Measurements from ENCODE around the gene SERPINA9.
"Not testable (repeated sequence)": the region's sequence is repeated elsewhere in the genome, so short reads cannot be mapped to it uniquely, and the experiment has no call there.

SERPINA9 gene

DNA sequence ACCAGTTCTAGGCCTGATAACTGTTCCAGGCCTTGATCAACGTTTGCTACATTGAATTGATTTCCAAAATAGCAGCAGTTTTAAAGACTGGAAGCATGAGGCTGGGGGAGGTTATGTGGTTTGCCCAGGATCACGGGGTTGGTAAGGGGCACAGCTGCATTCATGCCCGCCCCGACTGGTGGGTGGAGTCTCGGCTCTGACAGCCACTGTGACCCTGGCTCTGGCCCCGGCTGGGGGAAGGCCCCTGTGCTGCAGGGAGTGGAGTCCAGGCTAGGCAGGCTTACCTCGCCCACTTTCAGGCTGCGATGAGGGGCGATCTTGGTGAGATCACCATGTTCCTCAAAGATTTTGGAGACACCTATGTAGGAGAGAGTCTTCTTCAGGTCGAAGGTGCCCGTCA lies 13.3 kb upstream of the SERPINA9 start:
- Histone ChIP-seq H3K27ac (no peak overlapping the region), H3K4me3 (no peak overlapping the region)

DNA sequence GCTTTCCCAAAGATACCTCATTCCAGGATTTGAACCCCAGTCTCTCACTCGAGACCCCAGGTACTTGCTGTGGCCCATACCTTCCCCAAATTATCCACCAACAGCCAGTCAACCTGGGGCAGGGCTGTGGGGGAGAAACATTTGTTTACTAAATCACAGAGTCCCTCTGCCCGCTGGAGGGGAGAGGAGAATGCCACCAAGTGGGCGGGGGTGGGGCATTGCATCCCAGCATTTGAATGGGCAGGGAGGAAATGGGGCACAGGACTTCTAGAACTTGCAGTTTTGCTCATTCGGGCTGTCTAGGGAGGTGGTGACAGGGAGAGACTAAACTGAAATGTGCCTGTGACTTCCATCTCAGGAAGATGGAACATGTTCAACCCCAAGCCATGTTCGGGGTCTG lies 10.9 kb upstream of the SERPINA9 start:
- no peak overlapping the region for H3K4me3 ChIP-seq
- no peak overlapping the region for H3K27ac ChIP-seq

DNA sequence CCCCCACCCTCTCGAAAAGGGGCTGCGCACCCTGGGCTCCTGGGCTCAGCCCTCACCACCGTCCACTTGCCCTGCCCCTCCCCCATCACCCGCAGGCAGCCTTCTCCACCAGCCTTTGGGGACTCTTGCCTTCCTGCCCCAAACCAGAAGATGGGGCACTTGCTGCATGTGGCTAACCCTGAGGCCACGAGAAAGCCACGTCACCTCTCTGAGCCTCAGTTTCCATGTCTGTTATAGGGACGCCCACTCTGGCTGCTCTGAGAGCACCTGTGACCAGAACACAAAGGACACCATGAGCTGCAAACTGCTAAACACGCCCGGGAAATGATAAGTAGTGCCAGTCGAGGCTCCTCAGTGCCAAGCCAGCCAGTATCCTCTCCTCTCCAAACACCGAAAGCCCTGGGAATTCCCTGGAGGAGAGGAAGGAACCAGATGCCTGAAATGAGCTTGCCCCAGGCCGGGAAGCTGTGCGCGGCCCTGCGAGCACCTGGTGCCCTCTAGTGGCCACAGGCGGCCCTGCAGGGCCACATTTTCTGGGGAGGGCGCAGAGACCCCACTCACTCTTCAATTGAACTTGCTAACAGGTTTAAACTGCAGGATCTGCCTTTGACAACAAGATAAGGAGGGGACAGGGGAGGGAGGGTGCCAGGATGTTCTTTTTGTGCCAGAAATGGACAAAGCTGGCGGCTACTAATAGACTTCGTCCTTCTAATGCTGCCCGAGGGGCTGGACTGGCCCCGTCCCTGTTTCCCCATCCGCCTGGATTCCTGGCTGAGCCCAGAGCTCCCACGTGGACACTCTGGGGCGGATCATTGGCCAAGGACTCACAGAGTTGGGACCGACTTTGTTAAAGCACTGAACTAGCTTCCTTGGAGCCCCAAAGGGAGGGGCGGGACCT lies 10.2 kb upstream of the SERPINA9 start:
- Histone ChIP-seq H3K27ac (peak overlapping the region in 2 of 21 experiments; percentile 10 to 20), H3K4me3 (no peak overlapping the region)

DNA sequence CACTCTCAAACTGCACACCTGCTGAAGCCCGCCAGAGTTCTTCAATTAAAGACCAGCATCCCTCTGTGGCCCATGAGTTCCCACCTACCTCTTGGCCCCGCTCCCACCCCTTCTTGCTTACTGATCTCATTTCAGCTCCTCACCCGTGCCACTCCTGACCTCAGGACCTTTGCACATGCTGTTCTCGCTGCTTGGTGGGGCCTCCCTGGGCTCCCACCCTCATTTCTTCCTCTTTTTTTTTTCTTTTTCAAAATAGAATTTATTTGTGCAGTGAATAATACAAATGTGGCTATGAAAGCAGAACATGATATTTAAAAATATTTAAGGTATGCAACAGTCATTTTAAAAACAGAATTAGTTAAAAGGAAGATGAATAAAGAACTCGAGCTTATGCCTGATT lies 8.5 kb upstream of the SERPINA9 start:
- H3K27ac ChIP-seq = peak overlapping the region in 1 of 21 experiments; percentile 37
- no peak overlapping the region for H3K4me3 ChIP-seq

DNA sequence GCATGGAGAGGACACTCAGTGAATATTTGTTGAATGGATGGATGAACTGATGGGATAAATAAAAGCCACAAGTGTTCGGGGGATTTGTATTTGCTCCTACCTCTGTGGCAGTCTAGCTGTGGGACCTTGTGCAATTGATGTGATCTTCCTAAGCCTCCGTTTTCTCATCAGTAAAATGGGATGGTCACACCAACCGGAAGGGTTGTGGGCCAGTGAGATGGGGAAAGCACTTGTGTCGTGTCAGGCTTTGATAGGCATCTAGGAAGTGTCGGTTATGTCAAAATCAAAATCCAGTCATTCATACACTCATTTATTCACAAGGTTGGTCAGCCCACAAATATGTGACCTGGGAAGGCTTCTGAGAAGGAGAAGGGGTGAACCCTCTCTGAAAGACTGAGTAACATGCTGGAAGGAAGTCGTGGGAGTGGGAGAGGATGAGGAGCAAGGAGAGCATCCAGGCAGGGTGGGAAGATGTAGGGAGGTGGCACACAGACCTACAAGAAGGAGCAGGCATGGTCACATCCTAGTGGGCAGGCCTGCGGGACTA lies 7.8 kb upstream of the SERPINA9 start:
- Histone ChIP-seq H3K27ac (peak overlapping the region in 1 of 21 experiments; percentile 36), H3K4me3 (no peak overlapping the region)

DNA sequence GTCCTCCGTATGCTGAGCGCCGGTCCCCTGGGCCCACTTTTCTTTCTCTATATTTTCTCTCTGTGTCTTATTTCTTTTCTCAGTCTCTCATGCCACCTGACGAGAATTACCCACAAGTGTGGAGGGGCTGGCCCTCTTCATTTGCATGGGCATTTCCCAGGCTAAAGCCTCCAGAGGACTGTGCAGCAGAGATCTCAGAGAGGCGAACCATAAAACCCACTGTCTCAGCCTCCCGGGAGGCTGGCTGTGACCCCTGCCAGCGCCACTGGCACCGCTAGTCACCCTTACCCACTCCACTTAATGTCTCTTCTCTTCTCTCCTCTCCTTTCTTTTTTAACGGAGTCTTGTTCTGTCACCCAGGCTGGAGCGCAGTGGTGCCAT lies 7.1 kb upstream of the SERPINA9 start:
- no peak overlapping the region for H3K4me3 ChIP-seq
- peak overlapping the region in 1 of 21 experiments; percentile 36 for H3K27ac ChIP-seq

DNA sequence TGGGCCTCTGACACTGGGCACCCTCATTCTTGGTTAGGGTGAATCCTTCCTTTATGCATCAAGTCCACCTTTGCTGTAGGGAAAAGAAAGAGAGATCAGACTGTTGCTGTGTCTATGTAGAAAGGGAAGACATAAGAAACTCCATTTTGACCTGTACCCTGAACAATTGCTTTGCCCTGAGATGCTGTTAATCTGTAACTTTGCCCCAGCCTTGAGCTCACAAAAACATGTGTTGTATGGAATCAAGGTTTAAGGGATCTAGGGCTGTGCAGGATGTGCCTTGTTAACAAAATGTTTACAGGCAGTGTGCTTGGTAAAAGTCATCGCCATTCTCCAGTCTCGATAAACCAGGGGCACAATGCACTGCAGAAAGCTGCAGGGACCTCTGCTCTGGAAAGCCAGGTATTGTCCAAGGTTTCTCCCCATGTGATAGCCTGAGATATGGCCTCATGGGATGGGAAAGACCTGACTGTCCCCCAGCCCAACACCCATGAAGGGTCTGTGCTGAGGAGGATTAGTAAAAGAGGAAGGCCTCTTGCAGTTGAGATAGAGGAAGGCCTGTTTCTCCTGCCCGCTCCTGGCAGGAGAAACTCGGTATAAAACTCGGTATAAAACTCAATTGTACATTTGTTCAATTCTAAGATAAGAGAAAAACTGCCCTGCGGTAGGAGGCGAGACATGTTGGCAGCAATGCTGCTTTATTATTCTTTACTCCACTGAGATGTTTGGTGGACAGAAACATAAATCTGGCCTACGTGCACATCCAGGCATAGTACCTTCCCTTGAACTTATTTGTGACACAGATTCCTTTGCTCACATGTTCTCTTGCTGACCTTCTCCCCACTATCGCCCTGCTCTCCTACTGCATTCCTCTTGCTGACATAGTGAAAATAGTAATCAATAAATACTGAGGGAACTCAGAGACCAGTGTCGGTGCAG lies 6.4 kb upstream of the SERPINA9 start:
- H3K27ac ChIP-seq, H3K4me3 ChIP-seq: not testable (repeated sequence)

DNA sequence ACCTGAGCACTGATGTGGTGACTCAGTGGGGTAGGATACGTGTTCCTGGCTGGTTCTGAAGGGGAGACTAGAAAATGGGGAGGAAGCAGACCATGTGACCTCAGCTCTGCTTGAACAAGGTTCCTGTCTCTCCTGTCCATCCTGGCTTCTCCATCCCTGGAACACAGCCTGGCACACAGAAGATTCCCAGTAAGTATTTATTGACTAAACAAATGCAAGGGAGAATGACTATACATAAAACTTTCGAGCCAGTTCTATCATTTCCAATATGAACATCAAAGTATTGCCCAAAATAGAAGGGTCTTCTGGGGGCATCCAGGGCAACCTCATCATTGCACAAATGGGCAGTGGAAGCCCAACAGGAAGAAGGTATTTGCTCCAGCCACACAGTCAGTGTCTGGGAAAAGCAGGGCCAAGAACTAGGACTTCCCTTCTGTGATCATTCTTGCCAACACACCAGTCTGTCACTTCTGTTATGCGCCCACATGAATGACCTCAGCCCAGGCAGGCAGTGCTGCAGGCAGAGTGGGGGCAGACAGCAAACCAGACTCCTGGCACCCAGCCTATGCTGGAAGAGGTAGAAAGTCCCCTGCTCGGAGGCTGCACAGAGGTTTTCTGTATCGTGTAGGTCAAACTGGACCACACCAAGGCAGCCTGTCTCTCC lies 5.6 kb upstream of the SERPINA9 start:
- Histone ChIP-seq H3K27ac (peak overlapping the region in 1 of 21 experiments; percentile 68), H3K4me3 (no peak overlapping the region)

DNA sequence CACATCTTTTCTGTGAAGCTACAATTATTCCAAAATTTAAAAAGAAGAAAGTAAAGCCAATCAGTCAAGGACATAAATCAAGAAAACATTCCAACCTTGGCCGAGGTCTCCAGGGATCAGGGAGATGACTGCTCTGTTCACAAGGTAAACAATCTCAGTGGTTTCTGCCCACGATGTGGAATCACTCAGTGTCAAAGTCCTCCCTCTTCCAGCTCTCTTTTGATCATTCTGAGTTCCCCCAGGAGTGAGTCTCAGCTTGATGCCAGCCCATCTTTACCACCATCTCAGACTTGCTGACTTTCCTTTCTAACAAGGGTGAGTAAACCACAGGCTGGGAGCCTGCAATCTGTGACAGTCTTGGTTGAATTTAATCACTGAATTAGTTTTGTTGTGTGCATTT lies 4.8 kb upstream of the SERPINA9 start:
- Histone ChIP-seq H3K4me3 (no peak overlapping the region), H3K27ac (peak overlapping the region in 1 of 21 experiments; percentile 68)

DNA sequence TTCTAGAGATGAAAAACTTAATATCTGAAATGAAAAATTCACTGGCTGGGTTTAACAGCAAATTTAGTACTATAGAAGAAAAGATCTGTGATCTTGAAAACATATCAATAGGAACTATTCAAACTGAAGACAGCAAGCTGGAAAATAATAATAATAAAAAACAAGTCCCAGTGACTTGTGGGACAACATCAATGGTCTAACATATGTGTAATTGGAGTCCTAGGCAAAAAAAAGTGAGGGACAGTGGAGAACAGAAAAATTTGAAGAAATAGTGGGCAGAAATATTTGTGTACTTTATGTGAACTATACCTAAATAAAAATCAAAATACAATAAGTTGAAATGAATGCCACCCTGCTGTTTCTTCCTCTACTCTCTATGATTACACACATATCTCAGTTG lies 2.4 kb upstream of the SERPINA9 start:
- Histone ChIP-seq H3K4me3 (no peak overlapping the region), H3K27ac (peak overlapping the region in 1 of 21 experiments; percentile 34)

DNA sequence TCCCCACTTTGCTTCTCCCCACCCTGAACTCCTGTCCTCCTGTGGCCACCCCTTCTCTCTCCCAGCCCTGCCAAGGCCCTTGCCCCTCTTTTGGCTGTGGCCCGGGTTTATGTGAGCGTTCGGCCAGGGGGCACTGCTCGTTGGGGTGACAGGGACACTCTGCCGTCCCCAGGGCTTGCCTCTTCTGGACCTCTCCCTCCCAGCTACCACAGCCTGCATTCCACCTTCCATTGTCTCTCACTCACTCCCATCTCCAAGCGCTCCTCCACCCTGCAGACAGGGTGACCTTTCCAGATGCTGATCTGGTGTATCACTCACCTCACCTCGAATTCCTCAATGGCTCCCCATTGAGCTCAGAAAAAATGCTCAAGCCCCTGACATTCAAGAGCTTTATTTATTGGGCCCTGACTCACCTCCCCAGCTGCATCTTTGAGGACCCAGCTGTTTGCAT lies 1.4 kb downstream of the SERPINA9 start:
- H3K27ac ChIP-seq = peak overlapping the region in 2 of 21 experiments; percentile 30 to 72
- no peak overlapping the region for H3K4me3 ChIP-seq

DNA sequence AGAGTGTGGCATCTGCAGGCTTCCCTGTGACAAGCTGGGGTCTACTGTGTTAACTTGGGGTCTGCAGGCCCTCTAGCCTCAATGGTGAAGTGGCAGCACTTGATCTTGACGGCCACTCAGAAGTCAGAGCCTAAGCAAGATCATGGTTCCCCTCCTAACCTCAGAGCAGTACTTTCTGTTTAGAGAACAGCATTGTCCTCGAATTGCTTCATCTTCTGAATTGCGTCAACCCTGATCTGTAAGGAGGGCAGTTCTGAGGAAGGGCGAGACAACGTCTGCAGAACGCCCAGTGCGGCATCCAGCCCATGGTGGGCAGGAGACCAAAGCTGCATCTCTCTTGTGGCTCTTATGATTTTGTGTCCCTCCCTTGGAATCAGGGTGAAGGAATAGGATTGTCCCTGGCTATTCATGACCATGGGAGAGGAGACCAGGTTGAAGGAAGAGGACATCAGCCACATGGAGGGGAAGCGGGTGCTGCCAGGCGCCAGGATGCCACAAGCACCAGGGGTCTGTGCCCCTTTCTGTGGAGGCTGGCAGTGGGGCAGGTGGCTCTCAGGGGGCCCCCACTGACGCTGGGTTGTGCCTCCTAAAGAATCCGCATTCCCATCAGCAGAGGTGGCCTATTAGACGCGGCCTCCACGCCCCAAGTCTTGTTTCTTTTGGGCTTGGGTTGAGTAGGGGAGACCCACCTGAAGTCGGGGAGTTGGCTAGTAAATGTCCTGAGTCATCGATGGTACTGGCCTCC lies 2.2 kb downstream of the SERPINA9 start:
- H3K27ac ChIP-seq = peak overlapping the region in 2 of 21 experiments; percentile 30 to 72

DNA sequence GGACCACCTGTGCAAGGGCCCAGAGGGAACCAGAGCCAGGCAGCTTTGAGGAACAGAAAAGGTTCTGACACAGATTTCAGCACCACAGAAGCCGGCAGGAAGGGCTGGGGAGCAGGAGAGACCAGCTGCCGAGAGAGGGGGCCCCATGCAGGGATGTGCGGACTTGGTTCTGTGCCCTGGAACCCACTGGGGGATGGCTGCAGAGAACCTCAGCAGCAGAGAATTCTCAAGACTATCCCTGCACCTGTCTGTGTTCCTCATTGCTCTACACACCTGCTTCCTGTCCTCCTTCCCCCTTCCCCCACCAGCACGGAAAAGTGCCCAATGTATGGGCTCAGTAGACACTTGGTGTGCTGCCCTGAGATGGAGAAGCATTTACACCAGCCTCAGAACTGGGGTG lies 3.2 kb downstream of the SERPINA9 start:
- Histone ChIP-seq H3K27ac (peak overlapping the region in 1 of 21 experiments; percentile 35), H3K4me3 (no peak overlapping the region)

More for the DNA sequence above, 2.2 kb downstream of the SERPINA9 start:
- H3K4me3 ChIP-seq = no peak overlapping the region

DNA sequence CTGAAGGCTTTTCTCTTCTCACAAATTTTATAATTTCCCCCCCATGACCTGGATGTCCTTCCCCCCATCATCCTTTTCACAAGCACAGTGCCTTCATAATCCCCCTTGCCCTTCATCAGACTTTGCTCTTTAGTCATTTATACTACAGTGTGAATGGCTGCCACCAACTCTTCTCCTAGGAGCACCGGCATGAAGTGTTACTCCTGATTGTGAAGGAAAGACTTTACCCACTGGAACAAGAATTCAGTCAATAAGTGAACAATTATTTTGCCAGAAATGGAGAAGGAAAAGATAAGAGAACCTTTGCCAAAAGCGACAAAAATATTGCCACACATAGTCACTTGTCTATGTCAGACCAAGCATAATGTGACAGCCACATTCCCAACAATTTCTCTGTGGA lies 5.0 kb downstream of the SERPINA9 start:
- H3K27ac ChIP-seq = no peak overlapping the region
- no peak overlapping the region for H3K4me3 ChIP-seq

DNA sequence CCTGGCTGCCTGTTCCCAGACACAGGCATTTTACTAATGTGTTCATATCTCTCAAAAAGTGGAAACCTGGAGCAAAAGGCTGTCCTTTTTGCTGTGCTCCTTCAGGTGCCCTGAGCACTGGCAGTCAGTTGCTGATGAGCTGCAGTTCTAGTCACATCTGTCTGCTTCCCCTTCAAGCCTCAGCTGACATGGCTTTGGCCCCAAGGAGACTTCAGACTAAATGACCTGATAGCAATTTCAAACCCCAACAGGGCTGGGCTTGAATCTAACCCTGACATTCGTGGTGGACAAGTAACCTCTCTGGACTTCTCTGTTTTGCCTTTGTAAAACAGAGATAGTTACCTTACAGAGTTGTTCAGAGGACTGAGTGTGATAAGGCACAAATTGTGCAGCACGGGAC lies 5.7 kb downstream of the SERPINA9 start:
- Histone ChIP-seq H3K4me3 (no peak overlapping the region), H3K27ac (no peak overlapping the region)

DNA sequence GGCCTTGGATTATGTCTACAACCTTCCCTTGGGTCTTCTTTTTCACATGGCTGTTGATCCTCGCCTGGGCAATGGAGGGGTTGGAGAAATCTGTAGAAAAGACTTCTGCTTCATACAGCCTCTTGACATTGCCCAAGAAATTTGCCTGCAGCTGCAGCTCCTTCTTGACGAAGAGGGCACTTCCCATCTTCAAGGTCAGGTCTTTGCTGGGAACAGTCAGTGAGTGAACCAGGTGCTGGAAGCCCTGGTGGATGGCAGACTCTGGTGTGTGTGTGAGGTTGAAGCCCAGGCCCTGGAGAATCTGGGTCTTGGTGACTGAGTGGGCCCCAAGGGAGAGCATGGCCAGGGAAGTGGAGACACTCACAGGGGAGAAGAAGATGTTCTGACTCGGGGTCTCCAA lies 6.7 kb downstream of the SERPINA9 start:
- no peak overlapping the region for H3K4me3 ChIP-seq
- H3K27ac ChIP-seq = no peak overlapping the region

DNA sequence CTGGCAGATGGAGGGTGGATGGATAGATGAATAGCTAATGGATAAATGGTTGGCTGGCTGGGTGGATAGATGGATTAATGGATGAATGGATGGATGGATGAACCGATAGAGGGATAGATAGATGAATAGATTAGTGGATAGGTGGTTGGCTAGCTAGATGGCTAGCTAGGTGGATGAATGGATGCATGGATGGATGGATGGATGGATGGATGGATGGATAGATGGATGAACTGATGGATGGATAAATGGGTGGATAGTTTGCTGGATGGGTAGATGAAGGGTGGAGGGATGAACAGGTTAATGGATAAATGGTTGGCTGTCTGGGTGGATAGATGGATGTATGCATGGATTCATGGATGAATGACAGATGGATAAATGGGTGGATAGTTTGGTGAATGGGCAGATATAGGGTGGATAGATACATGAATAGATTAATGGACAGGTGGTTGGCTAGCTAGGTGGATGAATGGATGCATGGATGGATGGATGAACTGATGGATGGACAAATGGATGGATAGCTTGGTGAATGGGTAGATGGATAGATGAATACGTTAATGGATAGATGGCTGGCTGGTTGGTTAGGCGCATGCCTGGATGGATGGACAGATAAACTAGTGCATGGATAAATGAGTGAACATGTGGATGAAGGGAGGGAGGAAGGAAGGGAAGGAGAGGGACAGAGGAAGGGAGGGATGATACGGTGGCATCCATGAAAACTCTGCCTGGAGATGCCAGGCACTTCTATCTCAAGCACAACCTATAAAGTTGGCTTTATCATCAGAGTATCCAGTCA lies 8.1 kb downstream of the SERPINA9 start:
- H3K27ac ChIP-seq = no peak overlapping the region
- H3K4me3 ChIP-seq = no peak overlapping the region

DNA sequence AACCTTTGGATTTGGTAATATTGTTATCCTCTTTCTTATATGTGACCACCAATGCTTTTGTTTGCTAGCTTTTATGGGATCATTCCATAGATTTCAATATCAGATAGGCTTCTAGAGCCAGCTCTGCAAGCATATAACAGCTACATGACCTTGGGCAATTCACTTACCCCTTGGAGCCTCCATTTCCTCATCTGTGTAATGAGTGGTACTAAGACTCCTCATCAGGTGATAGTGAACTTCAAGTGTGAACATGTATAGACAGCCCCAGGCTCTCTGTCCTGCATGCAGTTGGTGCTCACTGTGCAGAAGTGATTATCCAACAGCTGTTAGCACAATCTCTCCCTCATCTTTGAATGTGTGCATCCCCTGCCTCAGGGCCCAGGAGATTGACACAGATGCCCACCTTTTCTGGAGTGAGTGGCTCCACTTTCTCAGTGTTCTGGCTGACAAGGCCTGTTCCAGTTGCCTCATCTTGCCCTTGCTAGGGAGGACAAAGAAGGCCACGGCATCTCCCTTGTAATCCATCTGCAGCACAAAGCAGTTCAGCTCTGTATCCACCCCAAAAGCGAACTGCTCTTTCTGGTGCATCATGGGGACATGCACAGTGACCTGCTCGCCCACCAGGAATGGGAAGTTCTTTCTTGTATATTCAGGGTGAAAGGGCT lies 9.2 kb downstream of the SERPINA9 start:
- Histone ChIP-seq H3K27ac (no peak overlapping the region), H3K4me3 (no peak overlapping the region)
